ENCODE data around the gene ATP1A4. TPM values are rescaled to one million over a fixed set of nuclear protein-coding genes. Genes with fewer than 3 reads are reported as not detected.

ATP1A4 gene
- total and polyA plus RNA-seq, 2 of the 13 experiments (the other 11 are each of a cell fraction or from before 2014, with no cell fraction given), result not detected

DNA sequence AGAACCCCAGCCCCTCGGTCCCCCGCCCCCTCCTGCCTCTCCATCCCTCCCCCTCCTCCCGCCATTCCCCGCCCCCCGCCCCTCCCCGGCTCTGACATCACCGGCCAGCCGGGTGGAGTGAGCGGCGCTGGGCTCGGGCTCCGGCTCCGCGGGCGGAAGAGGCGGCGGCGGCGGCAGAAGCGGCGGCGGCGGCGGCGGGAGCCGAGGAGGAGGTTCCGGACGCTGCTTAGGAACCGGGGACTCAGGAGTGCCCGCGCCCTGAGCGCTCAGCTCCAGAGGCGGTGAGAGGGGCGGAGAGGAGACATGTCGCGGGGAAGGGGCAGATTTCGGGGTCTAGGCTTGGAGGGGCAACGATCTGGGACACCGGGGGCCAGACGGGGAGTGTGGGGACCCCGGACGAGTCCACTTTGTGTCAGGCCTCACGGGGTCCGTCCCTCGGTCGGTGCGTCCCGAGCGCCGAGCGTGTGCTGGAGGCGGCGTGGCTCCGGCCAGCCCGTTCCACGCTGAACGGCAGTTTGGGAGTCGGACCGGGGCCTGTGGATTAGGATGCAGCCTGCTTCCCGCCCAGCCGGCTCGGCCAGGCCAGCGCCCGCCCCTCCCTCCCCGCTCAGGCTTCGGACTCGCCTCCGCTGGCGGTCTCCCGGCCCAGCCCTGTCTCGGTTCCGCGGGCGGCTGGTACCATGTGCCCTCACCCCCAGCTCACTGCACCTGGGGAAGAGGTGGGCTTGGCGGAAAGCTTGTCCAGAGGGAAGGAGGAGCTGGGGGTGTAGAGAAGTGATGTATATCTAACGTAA is 54.0 kb downstream of the ATP1A4 start, which contains the start of gene PEA15 (continued):
- TF ChIP-seq CENPX (CRISPR knock-in tag; IDR thresholded peaks at IDR 0.05), result no peak
- peak; percentile 36; the same call in 1 of the 2 replicates for TF ChIP-seq ZNF280D (CRISPR knock-in tag; IDR thresholded peaks at IDR 0.05)
- no peak for TF ChIP-seq FOXM1 (CRISPR knock-in tag; IDR thresholded peaks at IDR 0.05)
- no peak for TF ChIP-seq PBX3 (CRISPR knock-in tag; IDR thresholded peaks at IDR 0.05; ENCODE audit: borderline replicate concordance)
- no peak for TF ChIP-seq ZC3H13 (CRISPR knock-in tag; IDR thresholded peaks at IDR 0.05)
- TF ChIP-seq ZNF256 (CRISPR knock-in tag; conservative IDR thresholded peaks at IDR 0.05), result no peak
- TF ChIP-seq JARID2 (CRISPR knock-in tag; IDR thresholded peaks at IDR 0.05; ENCODE audit: insufficient replicate concordance), result no peak
- no peak for TF ChIP-seq ARNT (IDR thresholded peaks at IDR 0.05)
- 0 out of 2 replicates have a peak, but pooled peaks have one; percentile 56 for TF ChIP-seq TIGD3 (CRISPR knock-in tag; IDR thresholded peaks at IDR 0.05; ENCODE audit: borderline replicate concordance)
- TF ChIP-seq, protein P1, sequence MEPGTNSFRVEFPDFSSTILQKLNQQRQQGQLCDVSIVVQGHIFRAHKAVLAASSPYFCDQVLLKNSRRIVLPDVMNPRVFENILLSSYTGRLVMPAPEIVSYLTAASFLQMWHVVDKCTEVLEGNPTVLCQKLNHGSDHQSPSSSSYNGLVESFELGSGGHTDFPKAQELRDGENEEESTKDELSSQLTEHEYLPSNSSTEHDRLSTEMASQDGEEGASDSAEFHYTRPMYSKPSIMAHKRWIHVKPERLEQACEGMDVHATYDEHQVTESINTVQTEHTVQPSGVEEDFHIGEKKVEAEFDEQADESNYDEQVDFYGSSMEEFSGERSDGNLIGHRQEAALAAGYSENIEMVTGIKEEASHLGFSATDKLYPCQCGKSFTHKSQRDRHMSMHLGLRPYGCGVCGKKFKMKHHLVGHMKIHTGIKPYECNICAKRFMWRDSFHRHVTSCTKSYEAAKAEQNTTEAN (CRISPR knock-in tag; conservative IDR thresholded peaks at IDR 0.05), result no peak
- peak; percentile 24 for TF ChIP-seq XRCC5 (optimal IDR thresholded peaks at IDR 0.05; ENCODE audit: low read length)
- TF ChIP-seq ZNF687 (CRISPR knock-in tag; IDR thresholded peaks at IDR 0.05), result peak; percentile 81
- no peak for TF ChIP-seq FOXA3 (CRISPR knock-in tag; IDR thresholded peaks at IDR 0.05)
- 0 out of 2 replicates have a peak, but pooled peaks have one; percentile 51 for TF ChIP-seq GZF1 (CRISPR knock-in tag; IDR thresholded peaks at IDR 0.05)
- TF ChIP-seq, protein P2, sequence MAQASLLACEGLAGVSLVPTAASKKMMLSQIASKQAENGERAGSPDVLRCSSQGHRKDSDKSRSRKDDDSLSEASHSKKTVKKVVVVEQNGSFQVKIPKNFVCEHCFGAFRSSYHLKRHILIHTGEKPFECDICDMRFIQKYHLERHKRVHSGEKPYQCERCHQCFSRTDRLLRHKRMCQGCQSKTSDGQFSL (CRISPR knock-in tag; IDR thresholded peaks at IDR 0.05), result no peak
- no peak for TF ChIP-seq CAMTA2 (CRISPR knock-in tag; IDR thresholded peaks at IDR 0.05; ENCODE audit: borderline replicate concordance)
- TF ChIP-seq POLR2A (IDR thresholded peaks at IDR 0.05; ENCODE audit: insufficient read depth in 1 of 2, low read depth in 2 of 2, low read length in 2 of 2), result 0 out of 4 replicates have a peak, but pooled peaks of 1 of the 2 experiments have one; percentile 46

Data from HepG2 (cell line).